Measurements from ENCODE around the gene TRAPPC10. TPM values are rescaled to one million over a fixed set of nuclear protein-coding genes. Genes with fewer than 3 reads are reported as not detected.
"Not testable (repeated sequence)": the region's sequence is repeated elsewhere in the genome, so short reads cannot be mapped to it uniquely, and the experiment has no call there.

The TRAPPC10 gene
- total RNA-seq, 1 experiment from 2014 or later: 21.4 TPM

- DNase-seq (ENCODE audit: low read depth): not testable (repeated sequence)
Measured at GRCh38 chr21:44142470-44142869, 130.4 kb downstream of the TRAPPC10 start.

- not testable (repeated sequence) for DNase-seq (ENCODE audit: low read depth)
Measured at GRCh38 chr21:44143380-44143779, 131.3 kb downstream of the TRAPPC10 start.

GRCh38 chr21:44143996-44144395 lies 131.9 kb downstream of the TRAPPC10 start:
- DNase-seq (ENCODE audit: low read depth): not testable (repeated sequence)

GRCh38 chr21:44144784-44145602 lies 132.9 kb downstream of the TRAPPC10 start:
- DNase-seq (ENCODE audit: low read depth): not testable (repeated sequence)

- not testable (repeated sequence) for DNase-seq (ENCODE audit: low read depth)
Measured at GRCh38 chr21:44145616-44146015, 133.5 kb downstream of the TRAPPC10 start.

GRCh38 chr21:44147108-44147507 lies 135.0 kb downstream of the TRAPPC10 start:
- DNase-seq (ENCODE audit: low read depth): not testable (repeated sequence)

- not testable (repeated sequence) for DNase-seq (ENCODE audit: low read depth)
Measured at GRCh38 chr21:44150255-44150654, 138.1 kb downstream of the TRAPPC10 start.

GRCh38 chr21:44153214-44153888 lies 141.2 kb downstream of the TRAPPC10 start:
- DNase-seq (ENCODE audit: low read depth): peak; percentile 2

- not testable (repeated sequence) for DNase-seq (ENCODE audit: low read depth)
Measured at GRCh38 chr21:44153889-44154228, 141.8 kb downstream of the TRAPPC10 start.

- DNase-seq (ENCODE audit: low read depth): not testable (repeated sequence)
Measured at GRCh38 chr21:44154816-44155230, 142.7 kb downstream of the TRAPPC10 start.

- DNase-seq (ENCODE audit: low read depth): not testable (repeated sequence)
Measured at GRCh38 chr21:44155231-44155993, 143.3 kb downstream of the TRAPPC10 start.

GRCh38 chr21:44155994-44156380 lies 143.9 kb downstream of the TRAPPC10 start:
- not testable (repeated sequence) for DNase-seq (ENCODE audit: low read depth)

Other genes starting within 250 kb of the TRAPPC10 start
- gene CSTB, start 236.0 kb upstream of the TRAPPC10 start, total RNA-seq (2014; rRNA removed): 5.8 and 9.8 TPM in 2 replicates
- gene RRP1, start 222.7 kb upstream of the TRAPPC10 start, total RNA-seq (2014; rRNA removed): 27.9 and 28.6 TPM in 2 replicates
- 21.7 and 24.0 TPM in 2 replicates for gene AGPAT3, start 147.1 kb upstream of the TRAPPC10 start, total RNA-seq (2014; rRNA removed)
- gene PWP2, start 95.1 kb downstream of the TRAPPC10 start, total RNA-seq (2014; rRNA removed): 28.0 and 36.8 TPM in 2 replicates
- 18.6 and 35.3 TPM in 2 replicates for gene GATD3, start 121.4 kb downstream of the TRAPPC10 start, total RNA-seq (2014; rRNA removed)
- gene ICOSLG, start 228.6 kb downstream of the TRAPPC10 start, total RNA-seq (2014; rRNA removed): under 0.01 TPM in 1 of 2 replicates, not detected in the other
- not detected in 2 replicates for gene DNMT3L, start 249.6 kb downstream of the TRAPPC10 start, total RNA-seq (2014; rRNA removed)

All from LHCN-M2 (cell line).